Measurements from ENCODE around the gene UTP4. TPM values are rescaled to one million over a fixed set of nuclear protein-coding genes. Genes with fewer than 3 reads are reported as not detected.

The UTP4 gene
- total and polyA plus RNA-seq, 2 of the 8 experiments (the other 6 are each of a cell fraction or from before 2014, with no cell fraction given): 101 to 118 TPM

GRCh38 chr16:69187446-69188235 lies 55.2 kb downstream of the UTP4 start (continued):
- TF ChIP-seq RAD21 (IDR thresholded peaks at IDR 0.05 in 1 of 2, conservative IDR thresholded peaks at IDR 0.05 in 1 of 2; ENCODE audit: low read depth in 2 of 2, low read length in 2 of 2) (no peak), RNF2 (IDR thresholded peaks at IDR 0.05; ENCODE audit: borderline replicate concordance, low read depth, low read length, missing control alignments, poor library complexity, severe bottlenecking) (no peak), POU5F1 (IDR thresholded peaks at IDR 0.05; ENCODE audit: low read depth, low read length) (no peak), CREB1 (IDR thresholded peaks at IDR 0.05) (no peak), TAF1 (IDR thresholded peaks at IDR 0.05; ENCODE audit: low read depth, low read length) (peak; percentile 46; the same call in 1 of the 2 replicates), TBP (IDR thresholded peaks at IDR 0.05; ENCODE audit: low read depth, low read length) (no peak)

Data from H1 (cell line).